Activated CD4-positive, alpha-beta T cell treated with anti-CD3 and anti-CD28 coated beads for 36 hours (primary cell): ENCODE measurements around the gene CCDC82. TPM values are rescaled to one million over a fixed set of nuclear protein-coding genes. Genes with fewer than 3 reads are reported as not detected.

ENCODE experiments used
- ATAC-seq: fragments of 200-7000 bp; cut with Tn5 transposase; one replicate; pipeline ENCODE4 v1.10.0; 2021; ENCODE audit warnings: mild to moderate bottlenecking, moderate library complexity
- CTCF ChIA-PET: fragments of 350-600 bp; sonication (Branson Sonifier 250); formaldehyde crosslinking; loops from one replicate; lab custom pipeline; 2021; ENCODE audit warnings: antibody characterized with exemption; lab: Charles Lee
- POLR2A ChIA-PET: fragments of 350-600 bp; sonication (Branson Sonifier 250); formaldehyde crosslinking; loops from one replicate; lab custom pipeline; 2021; ENCODE audit warnings: antibody characterized with exemption, inconsistent platforms; lab: Charles Lee
- DNase-seq: peaks from one replicate; pipeline ENCODE4 v3.0.0-alpha.2; 2020
- H3K27ac Mint-ChIP-seq: one replicate; pipeline ENCODE4 v1.8.0; 2021; ENCODE audit warnings: mixed read lengths
- H3K27me3 Mint-ChIP-seq: one replicate; pipeline ENCODE4 v1.8.0; 2021; ENCODE audit warnings: mixed read lengths
- H3K36me3 Mint-ChIP-seq: one replicate; pipeline ENCODE4 v1.8.0; 2021; ENCODE audit warnings: low read depth, mixed read lengths
- H3K4me1 Mint-ChIP-seq: one replicate; pipeline ENCODE4 v1.8.0; 2021; ENCODE audit warnings: mixed read lengths
- H3K4me3 Mint-ChIP-seq: one replicate; pipeline ENCODE4 v1.8.0; 2021; ENCODE audit warnings: mild to moderate bottlenecking, moderate library complexity, mixed read lengths
- H3K9me3 Mint-ChIP-seq: one replicate; pipeline ENCODE4 v1.8.0; 2021; ENCODE audit warnings: low read depth, mixed read lengths
- intact Hi-C, 2 experiments: fragments of 100-400 bp; cut with DNase I in 1 of 2; cut with micrococcal nuclease in 1 of 2; formaldehyde crosslinking; loops; one replicate each; pipeline versions ENCODE4 v1.14.2 to v1.15.1; 2022 to 2024; cut with DNase I, micrococcal nuclease
- microRNA-seq: library from miRNA; unstranded; fragments of <30 nt; microRNA quantifications from one replicate; pipeline ENCODE4 v1.2.0, GENCODE V29; 2021; ENCODE audit warnings: borderline replicate concordance
- total RNA-seq, 2 experiments: library from RNA; stranded (reverse); gene quantifications; one replicate each; pipeline ENCODE4 v1.2.3, GENCODE V29; 2021

The CCDC82 gene
- total RNA-seq, 2 experiments from 2014 or later: 32.1 to 38.3 TPM

- CTCF ChIA-PET: interaction anchor here (0.7 to 8.0 kb wide), 5 partner anchors 13 to 70 kb away, joined by 3 to 69 read pairs (median 3); partner anchors contain the start of gene MAML2
- peak overlapping the region; percentile 37 for H3K4me3 Mint-ChIP-seq
- DNase-seq (no peak), ATAC-seq (peak; percentile 4)
- no peaks in the 10 kb centered on the region for H3K9me3 Mint-ChIP-seq
- H3K27ac Mint-ChIP-seq: peak overlapping the region; percentile 49
- intact Hi-C loops: no loop called here
- POLR2A ChIA-PET: interaction anchor here (1.4 kb wide), 1 partner anchor 33 kb away, joined by 3 read pairs; no protein-coding TSS in a partner anchor
- peaks cover 78% of the 10 kb centered on the region for H3K4me1 Mint-ChIP-seq
- peaks cover 21% of the 10 kb centered on the region for H3K36me3 Mint-ChIP-seq
- H3K27me3 Mint-ChIP-seq: no peaks in the 10 kb centered on the region
Observed at GRCh38 chr11:96307776-96308140, 82.0 kb downstream of the CCDC82 start.

- H3K9me3 Mint-ChIP-seq: no peaks in the 10 kb centered on the region
- DNase-seq (peak; percentile 48), ATAC-seq (peak; percentile 42)
- no peaks in the 10 kb centered on the region for H3K27me3 Mint-ChIP-seq
- intact Hi-C loops: no loop called here
- ChIA-PET POLR2A (interaction anchor here (1.4 kb wide), 1 partner anchor 34 kb away, joined by 3 read pairs; no protein-coding TSS in a partner anchor), CTCF (interaction anchor here (1.9 to 8.0 kb wide), 2 partner anchors 12 to 34 kb away, joined by 4 to 69 read pairs; partner anchors contain the start of gene MAML2)
- H3K36me3 Mint-ChIP-seq: peaks cover 20% of the 10 kb centered on the region
- peak overlapping the region; percentile 58 for H3K27ac Mint-ChIP-seq
- H3K4me3 Mint-ChIP-seq: peak overlapping the region; percentile 39
- H3K4me1 Mint-ChIP-seq: peaks cover 79% of the 10 kb centered on the region
Observed at GRCh38 chr11:96306933-96307775, 82.6 kb downstream of the CCDC82 start.

GRCh38 chr11:96306600-96306932 lies 83.1 kb downstream of the CCDC82 start:
- ATAC-seq (no peak), DNase-seq (no peak)
- Mint-ChIP-seq H3K27me3 (no peaks in the 10 kb centered on the region), H3K27ac (peak overlapping the region; percentile 58), H3K4me3 (no peak overlapping the region), H3K36me3 (peaks cover 15% of the 10 kb centered on the region), H3K9me3 (no peaks in the 10 kb centered on the region), H3K4me1 (peaks cover 77% of the 10 kb centered on the region)
- CTCF ChIA-PET: interaction anchor here (1.0 to 8.0 kb wide), 5 partner anchors 11 to 471 kb away, joined by 3 to 69 read pairs (median 4); partner anchors contain the start of gene MAML2
- intact Hi-C loops: no loop called here
- POLR2A ChIA-PET: interaction anchor here (1.0 kb wide), 1 partner anchor 32 kb away, joined by 3 read pairs; no protein-coding TSS in a partner anchor

DNA sequence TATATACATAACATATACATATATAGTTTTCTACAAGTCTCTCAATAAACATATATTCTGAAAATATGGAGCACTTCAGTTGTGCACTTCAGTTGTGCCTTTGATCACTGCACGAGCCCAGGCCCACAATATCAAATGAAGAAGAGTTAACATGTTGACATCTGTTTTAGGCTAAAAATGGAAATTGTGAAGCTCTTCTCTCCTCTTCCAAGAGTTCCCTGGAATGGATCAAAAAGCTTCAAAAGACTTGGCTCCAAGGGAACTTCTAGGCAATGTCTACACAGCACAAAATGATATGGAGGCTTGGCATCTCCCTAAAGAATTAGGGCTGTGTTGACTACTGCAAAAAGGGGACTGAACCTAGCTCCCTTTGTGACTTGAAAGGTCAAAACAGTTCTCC lies 83.6 kb downstream of the CCDC82 start:
- Mint-ChIP-seq H3K27me3 (no peaks in the 10 kb centered on the region), H3K36me3 (peaks cover 11% of the 10 kb centered on the region), H3K9me3 (no peaks in the 10 kb centered on the region), H3K4me1 (peaks cover 75% of the 10 kb centered on the region), H3K27ac (no peak overlapping the region), H3K4me3 (no peak overlapping the region)
- CTCF ChIA-PET: interaction anchor here (1.0 to 8.0 kb wide), 5 partner anchors 11 to 470 kb away, joined by 3 to 69 read pairs (median 4); partner anchors contain the start of gene MAML2
- POLR2A ChIA-PET: interaction anchor here (1.0 kb wide), 1 partner anchor 33 kb away, joined by 3 read pairs; no protein-coding TSS in a partner anchor
- DNase-seq (no peak), ATAC-seq (no peak)
- intact Hi-C loops: no loop called here

DNA sequence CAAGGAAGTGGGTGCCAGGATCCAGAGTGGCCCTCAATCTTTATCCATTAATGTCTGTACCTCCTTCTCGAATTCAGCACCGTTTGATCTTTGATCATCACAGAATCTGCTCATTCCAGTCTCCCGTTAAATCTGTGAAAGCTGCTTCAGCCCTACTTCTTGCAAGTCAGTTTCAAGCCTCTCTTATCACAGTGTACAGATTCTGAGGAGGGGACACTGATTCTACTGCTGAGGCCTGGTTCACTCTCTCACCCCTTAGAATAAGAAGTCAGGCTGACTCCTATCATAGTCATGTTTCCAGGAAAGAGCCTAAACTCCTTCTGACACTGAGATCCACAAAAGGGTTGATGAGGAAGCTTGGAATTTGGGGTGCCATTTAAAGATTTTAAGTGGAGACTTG lies 85.7 kb downstream of the CCDC82 start:
- ATAC-seq (no peak), DNase-seq (no peak)
- Mint-ChIP-seq H3K27ac (peak overlapping the region; percentile 24), H3K4me3 (no peak overlapping the region), H3K36me3 (peaks cover 19% of the 10 kb centered on the region), H3K9me3 (no peaks in the 10 kb centered on the region), H3K27me3 (no peaks in the 10 kb centered on the region), H3K4me1 (peaks cover 78% of the 10 kb centered on the region)
- ChIA-PET POLR2A (no interaction called here), CTCF (interaction anchor here (0.6 to 1.5 kb wide), 4 partner anchors 11 to 119 kb away, joined by 3 to 5 read pairs (median 4); no protein-coding TSS in a partner anchor)
- intact Hi-C loops: loop anchor here in 1 of 2 experiments (2.0 kb wide), 1 partner anchor 15 kb away; no protein-coding TSS in a partner anchor

DNA sequence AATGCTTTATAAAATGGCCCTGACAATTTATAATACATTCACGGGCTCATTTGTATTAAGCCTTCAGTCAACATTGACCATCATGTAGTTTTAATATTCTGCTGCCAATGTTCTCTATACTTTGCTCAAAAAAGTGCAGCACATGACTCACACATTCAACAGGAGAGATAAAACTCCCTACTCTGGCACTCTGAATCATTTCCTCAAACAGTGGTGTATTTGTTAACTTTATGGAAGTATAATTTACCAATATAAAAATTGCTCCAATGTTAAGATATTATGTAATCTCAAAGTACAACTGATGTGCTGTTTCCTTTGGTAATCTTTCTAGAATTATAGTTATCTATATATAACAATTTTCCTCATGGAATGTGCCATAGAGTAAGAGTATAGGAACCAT lies 86.6 kb downstream of the CCDC82 start:
- POLR2A ChIA-PET: no interaction called here
- Mint-ChIP-seq H3K27me3 (no peaks in the 10 kb centered on the region), H3K36me3 (peaks cover 20% of the 10 kb centered on the region), H3K4me1 (peaks cover 75% of the 10 kb centered on the region), H3K4me3 (no peak overlapping the region), H3K27ac (no peak overlapping the region), H3K9me3 (no peaks in the 10 kb centered on the region)
- ATAC-seq: peak; percentile 63
- intact Hi-C loops: loop anchor here in 1 of 2 experiments (2.0 kb wide), 1 partner anchor 14 kb away; no protein-coding TSS in a partner anchor
- CTCF ChIA-PET: interaction anchor here (0.7 to 1.5 kb wide), 3 partner anchors 10 to 37 kb away, joined by 3 to 5 read pairs (median 4); no protein-coding TSS in a partner anchor
- DNase-seq: no peak

Small RNA genes lying within 50 kb of the gene (microRNA-seq; reads per million reads assigned to microRNA genes)
- gene MIR1260B: not detected

Other genes starting within 250 kb of the CCDC82 start
- 10 to 100 TPM; 23.9 to 37.1 TPM for gene MAML2, start 46.7 kb downstream of the CCDC82 start, total RNA-seq
- gene JRKL, start 101 bp upstream of the CCDC82 start, total RNA-seq: 10 to 100 TPM; 12.9 to 15.7 TPM